Measurements from ENCODE around the gene PLEKHA8. TPM values are rescaled to one million over a fixed set of nuclear protein-coding genes. Genes with fewer than 3 reads are reported as not detected.

PLEKHA8 gene
- total RNA-seq, 1 experiment from 2014 or later, result 38.1 TPM

DNA sequence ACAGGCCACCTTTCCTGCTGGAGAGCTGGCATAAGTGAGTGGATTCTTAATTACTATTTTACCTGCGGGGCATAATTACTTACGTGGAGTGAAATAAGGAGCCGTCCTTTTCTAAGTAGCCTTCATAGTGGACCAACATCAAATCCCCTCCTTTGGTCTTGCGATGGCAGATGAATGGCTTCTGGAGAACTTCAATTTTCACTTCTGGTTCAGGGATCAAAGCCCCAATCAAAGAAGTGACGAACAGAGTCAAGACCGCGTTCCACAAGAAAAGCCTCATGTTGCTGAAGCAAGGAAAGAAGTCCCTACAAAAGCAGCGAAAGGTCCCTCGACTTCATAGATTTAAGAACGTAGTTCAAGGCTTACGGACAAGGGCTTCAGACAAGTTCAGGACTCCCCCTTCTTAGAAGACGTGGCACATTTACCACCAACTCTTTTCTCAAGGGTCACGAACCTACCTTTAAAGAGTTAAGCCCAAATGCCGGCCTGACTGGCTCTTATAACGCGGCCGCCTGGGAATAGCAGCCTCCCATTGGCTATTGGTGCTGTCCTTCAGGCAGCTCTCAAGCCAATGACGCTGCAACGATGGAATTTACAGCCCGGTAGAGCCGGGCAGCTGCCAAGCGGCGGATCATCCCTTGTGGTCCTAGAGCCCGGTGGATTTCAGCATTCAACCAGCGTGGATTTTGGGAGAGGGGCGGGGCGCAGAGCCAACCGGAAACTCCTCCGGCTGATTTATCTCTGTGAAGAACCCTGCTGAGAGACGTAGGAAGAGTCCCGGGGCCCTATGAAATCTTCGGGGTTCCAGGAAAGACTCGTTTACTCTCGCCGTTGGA is 1.8 kb upstream of the PLEKHA8 start, which contains the start of gene FKBP14 (continued):
- TF ChIP-seq PRDM15 (CRISPR knock-in tag; IDR thresholded peaks at IDR 0.05) (peak; percentile 62; the same call in 1 of the 2 replicates), NFE2L1 (CRISPR knock-in tag; IDR thresholded peaks at IDR 0.05) (no peak), SP1 (CRISPR knock-in tag; conservative IDR thresholded peaks at IDR 0.05) (peak; percentile 74; the same call in 1 of the 2 replicates), ZBTB21 (CRISPR knock-in tag; IDR thresholded peaks at IDR 0.05; ENCODE audit: borderline replicate concordance) (no peak), CREM (CRISPR knock-in tag; IDR thresholded peaks at IDR 0.05) (0 out of 2 replicates have a peak, but pooled peaks have one; percentile 49)
- TF ChIP-seq, protein P1, sequence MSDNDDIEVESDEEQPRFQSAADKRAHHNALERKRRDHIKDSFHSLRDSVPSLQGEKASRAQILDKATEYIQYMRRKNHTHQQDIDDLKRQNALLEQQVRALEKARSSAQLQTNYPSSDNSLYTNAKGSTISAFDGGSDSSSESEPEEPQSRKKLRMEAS (CRISPR knock-in tag; IDR thresholded peaks at IDR 0.05), result peak; percentile 46

GRCh38 chr7:30027065-30027456 is 1.2 kb upstream of the PLEKHA8 start:
- ChIA-PET POLR2A (interaction anchor here (0.5 to 1.7 kb wide), 2 partner anchors 29 to 39 kb away, joined by 4 to 5 read pairs; no protein-coding TSS in a partner anchor), CTCF (interaction anchor here (1.0 to 3.7 kb wide), 2 partner anchors 8 to 35 kb away, joined by 3 to 20 read pairs; no protein-coding TSS in a partner anchor)
- Mint-ChIP-seq H3K4me1 (peaks cover 30% of the 10 kb centered on the region), H3K27ac (peak overlapping the region; percentile 98), H3K36me3 (peaks cover 12% of the 10 kb centered on the region; the same call in 1 of the 2 replicates), H3K4me3 (no peak overlapping the region; the same call in 1 of the 2 replicates), H3K27me3 (ENCODE audit: low read depth) (no peaks in the 10 kb centered on the region), H3K9me3 (no peaks in the 10 kb centered on the region)
- no peak for DNase-seq (ENCODE audit: low spot score)
- ATAC-seq, result no peak; the same call in 1 of the 2 replicates
- TF ChIP-seq FOXK1 (CRISPR knock-in tag; IDR thresholded peaks at IDR 0.05) (no peak), NR2C2 (CRISPR knock-in tag; IDR thresholded peaks at IDR 0.05) (no peak), IRF1 (CRISPR knock-in tag; IDR thresholded peaks at IDR 0.05) (no peak), NR3C1 (CRISPR knock-in tag; conservative IDR thresholded peaks at IDR 0.05; ENCODE audit: low read depth) (no peak), ZNF396 (CRISPR knock-in tag; IDR thresholded peaks at IDR 0.05; ENCODE audit: borderline replicate concordance) (no peak), ATF3 (CRISPR knock-in tag; conservative IDR thresholded peaks at IDR 0.05) (no peak), ZNF671 (CRISPR knock-in tag; IDR thresholded peaks at IDR 0.05) (no peak), ELF4 (CRISPR knock-in tag; IDR thresholded peaks at IDR 0.05; ENCODE audit: low read depth) (no peak), ATF6 (CRISPR knock-in tag; IDR thresholded peaks at IDR 0.05) (no peak), NFYB (CRISPR knock-in tag; conservative IDR thresholded peaks at IDR 0.05; ENCODE audit: low read depth) (no peak), TEAD1 (CRISPR knock-in tag; IDR thresholded peaks at IDR 0.05) (no peak), ZNF423 (CRISPR knock-in tag; IDR thresholded peaks at IDR 0.05) (no peak), IRF2 (CRISPR knock-in tag; IDR thresholded peaks at IDR 0.05; ENCODE audit: borderline replicate concordance, low read depth) (no peak), SMAD4 (CRISPR knock-in tag; IDR thresholded peaks at IDR 0.05) (no peak)
- TF ChIP-seq, protein P2, sequence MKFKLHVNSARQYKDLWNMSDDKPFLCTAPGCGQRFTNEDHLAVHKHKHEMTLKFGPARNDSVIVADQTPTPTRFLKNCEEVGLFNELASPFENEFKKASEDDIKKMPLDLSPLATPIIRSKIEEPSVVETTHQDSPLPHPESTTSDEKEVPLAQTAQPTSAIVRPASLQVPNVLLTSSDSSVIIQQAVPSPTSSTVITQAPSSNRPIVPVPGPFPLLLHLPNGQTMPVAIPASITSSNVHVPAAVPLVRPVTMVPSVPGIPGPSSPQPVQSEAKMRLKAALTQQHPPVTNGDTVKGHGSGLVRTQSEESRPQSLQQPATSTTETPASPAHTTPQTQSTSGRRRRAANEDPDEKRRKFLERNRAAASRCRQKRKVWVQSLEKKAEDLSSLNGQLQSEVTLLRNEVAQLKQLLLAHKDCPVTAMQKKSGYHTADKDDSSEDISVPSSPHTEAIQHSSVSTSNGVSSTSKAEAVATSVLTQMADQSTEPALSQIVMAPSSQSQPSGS (CRISPR knock-in tag; IDR thresholded peaks at IDR 0.05; ENCODE audit: borderline replicate concordance, low read depth), result no peak
- TF ChIP-seq, protein P3, sequence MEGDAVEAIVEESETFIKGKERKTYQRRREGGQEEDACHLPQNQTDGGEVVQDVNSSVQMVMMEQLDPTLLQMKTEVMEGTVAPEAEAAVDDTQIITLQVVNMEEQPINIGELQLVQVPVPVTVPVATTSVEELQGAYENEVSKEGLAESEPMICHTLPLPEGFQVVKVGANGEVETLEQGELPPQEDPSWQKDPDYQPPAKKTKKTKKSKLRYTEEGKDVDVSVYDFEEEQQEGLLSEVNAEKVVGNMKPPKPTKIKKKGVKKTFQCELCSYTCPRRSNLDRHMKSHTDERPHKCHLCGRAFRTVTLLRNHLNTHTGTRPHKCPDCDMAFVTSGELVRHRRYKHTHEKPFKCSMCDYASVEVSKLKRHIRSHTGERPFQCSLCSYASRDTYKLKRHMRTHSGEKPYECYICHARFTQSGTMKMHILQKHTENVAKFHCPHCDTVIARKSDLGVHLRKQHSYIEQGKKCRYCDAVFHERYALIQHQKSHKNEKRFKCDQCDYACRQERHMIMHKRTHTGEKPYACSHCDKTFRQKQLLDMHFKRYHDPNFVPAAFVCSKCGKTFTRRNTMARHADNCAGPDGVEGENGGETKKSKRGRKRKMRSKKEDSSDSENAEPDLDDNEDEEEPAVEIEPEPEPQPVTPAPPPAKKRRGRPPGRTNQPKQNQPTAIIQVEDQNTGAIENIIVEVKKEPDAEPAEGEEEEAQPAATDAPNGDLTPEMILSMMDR (IDR thresholded peaks at IDR 0.05), result no peak
- TF ChIP-seq, protein P4, sequence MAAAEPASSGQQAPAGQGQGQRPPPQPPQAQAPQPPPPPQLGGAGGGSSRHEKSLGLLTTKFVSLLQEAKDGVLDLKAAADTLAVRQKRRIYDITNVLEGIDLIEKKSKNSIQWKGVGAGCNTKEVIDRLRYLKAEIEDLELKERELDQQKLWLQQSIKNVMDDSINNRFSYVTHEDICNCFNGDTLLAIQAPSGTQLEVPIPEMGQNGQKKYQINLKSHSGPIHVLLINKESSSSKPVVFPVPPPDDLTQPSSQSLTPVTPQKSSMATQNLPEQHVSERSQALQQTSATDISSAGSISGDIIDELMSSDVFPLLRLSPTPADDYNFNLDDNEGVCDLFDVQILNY (CRISPR knock-in tag; IDR thresholded peaks at IDR 0.05), result no peak
